Measurements from ENCODE around the gene IRAK3. TPM values are rescaled to one million over a fixed set of nuclear protein-coding genes. Genes with fewer than 3 reads are reported as not detected.

Gene IRAK3
- total and polyA plus RNA-seq, 2 experiments from 2014 or later: 0.53 to 1.8 TPM

DNA sequence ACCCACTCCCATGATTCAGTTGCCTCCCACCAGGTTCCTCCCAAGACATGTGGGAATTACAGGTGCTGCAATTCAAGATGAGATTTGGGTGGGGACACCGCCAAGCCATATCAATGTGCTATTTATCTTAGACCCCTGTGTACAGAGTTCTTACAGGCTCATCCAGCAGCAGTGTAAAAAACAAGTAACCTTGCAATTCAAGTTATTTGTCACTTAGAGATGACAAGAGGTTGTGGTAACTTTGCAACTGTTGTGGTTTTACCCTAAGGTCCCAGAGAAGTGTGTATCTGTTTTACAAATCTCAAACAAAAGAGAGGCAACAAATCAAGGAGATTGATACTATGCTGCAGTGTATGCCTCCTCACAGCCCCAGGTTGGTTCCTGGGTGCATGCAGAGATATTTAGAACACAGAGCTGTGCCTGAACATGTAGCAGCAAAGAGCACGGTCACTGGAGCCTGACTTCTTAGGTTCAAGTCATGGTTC is 101.7 kb downstream of the IRAK3 start:
- no peak overlapping the region for H2AFZ ChIP-seq

DNA sequence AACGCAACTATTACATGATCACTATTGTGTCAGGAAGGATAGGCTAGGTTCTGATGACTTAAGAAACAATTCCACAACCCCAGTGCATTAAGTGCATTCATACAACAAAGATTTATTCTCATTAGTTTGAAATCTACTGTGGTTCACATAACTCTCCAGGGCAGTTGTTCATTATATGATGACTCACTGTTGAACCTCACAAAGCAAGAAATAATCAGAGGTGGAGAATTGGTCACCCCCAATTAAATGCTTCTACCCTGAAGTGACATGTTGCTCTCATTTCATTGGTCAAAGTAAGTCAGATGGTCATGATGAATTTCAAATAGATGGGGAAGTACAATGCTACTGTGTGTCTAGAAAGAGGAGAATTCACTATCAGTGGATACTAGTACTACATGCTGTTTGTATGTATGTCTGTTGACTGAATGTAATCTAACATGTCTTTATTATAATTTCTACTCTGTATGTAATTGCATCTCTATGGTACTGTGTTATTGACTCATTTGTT is 107.2 kb downstream of the IRAK3 start:
- H3K9me2 ChIP-seq (ENCODE audit: insufficient read depth): no peaks in the 10 kb centered on the region
- no peaks in the 10 kb centered on the region for H3K9me3 Mint-ChIP-seq
- H3F3A ChIP-seq (replicated peaks; ENCODE audit: low read depth): no peaks in the 10 kb centered on the region
- 0 out of 2 replicates have a peak overlapping the region, but pooled peaks have one; percentile 23 for H2AFZ ChIP-seq
- no peaks in the 10 kb centered on the region for H4K20me1 ChIP-seq (replicated peaks; ENCODE audit: insufficient read depth)
- no peak for ATAC-seq
- H3K4me3 Mint-ChIP-seq: no peak overlapping the region
- no peak overlapping the region for H3K27ac Mint-ChIP-seq
- no peaks in the 10 kb centered on the region for H3K36me3 ChIP-seq (ENCODE audit: insufficient read depth)
- no peaks in the 10 kb centered on the region for H3K36me3 Mint-ChIP-seq (ENCODE audit: low read depth)
- no peaks in the 10 kb centered on the region for H3K27me3 Mint-ChIP-seq (ENCODE audit: insufficient read depth, low read depth, poor library complexity)
- no peak overlapping the region for H3K4me3 ChIP-seq
- H3K27ac ChIP-seq (ENCODE audit: low read depth): no peak overlapping the region
- TF ChIP-seq NANOG (IDR thresholded peaks at IDR 0.05; ENCODE audit: borderline replicate concordance) (no peak), CREB1 (CRISPR knock-in tag; IDR thresholded peaks at IDR 0.05; ENCODE audit: low read depth) (no peak), EZH2phosphoT487 (IDR thresholded peaks at IDR 0.05; ENCODE audit: unreplicated experiment) (no peak), POLR2AphosphoS5 (IDR thresholded peaks at IDR 0.05; ENCODE audit: low read depth) (no peak), ZNF331 (CRISPR knock-in tag; IDR thresholded peaks at IDR 0.05; ENCODE audit: low read depth) (no peak)
- TF ChIP-seq, protein P1, sequence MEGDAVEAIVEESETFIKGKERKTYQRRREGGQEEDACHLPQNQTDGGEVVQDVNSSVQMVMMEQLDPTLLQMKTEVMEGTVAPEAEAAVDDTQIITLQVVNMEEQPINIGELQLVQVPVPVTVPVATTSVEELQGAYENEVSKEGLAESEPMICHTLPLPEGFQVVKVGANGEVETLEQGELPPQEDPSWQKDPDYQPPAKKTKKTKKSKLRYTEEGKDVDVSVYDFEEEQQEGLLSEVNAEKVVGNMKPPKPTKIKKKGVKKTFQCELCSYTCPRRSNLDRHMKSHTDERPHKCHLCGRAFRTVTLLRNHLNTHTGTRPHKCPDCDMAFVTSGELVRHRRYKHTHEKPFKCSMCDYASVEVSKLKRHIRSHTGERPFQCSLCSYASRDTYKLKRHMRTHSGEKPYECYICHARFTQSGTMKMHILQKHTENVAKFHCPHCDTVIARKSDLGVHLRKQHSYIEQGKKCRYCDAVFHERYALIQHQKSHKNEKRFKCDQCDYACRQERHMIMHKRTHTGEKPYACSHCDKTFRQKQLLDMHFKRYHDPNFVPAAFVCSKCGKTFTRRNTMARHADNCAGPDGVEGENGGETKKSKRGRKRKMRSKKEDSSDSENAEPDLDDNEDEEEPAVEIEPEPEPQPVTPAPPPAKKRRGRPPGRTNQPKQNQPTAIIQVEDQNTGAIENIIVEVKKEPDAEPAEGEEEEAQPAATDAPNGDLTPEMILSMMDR (conservative IDR thresholded peaks at IDR 0.05; ENCODE audit: low read depth in 2 of 2): no peak
- TF ChIP-seq, protein P2, sequence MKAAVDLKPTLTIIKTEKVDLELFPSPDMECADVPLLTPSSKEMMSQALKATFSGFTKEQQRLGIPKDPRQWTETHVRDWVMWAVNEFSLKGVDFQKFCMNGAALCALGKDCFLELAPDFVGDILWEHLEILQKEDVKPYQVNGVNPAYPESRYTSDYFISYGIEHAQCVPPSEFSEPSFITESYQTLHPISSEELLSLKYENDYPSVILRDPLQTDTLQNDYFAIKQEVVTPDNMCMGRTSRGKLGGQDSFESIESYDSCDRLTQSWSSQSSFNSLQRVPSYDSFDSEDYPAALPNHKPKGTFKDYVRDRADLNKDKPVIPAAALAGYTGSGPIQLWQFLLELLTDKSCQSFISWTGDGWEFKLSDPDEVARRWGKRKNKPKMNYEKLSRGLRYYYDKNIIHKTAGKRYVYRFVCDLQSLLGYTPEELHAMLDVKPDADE (IDR thresholded peaks at IDR 0.05): no peak
- no peaks in the 10 kb centered on the region for H3K4me1 Mint-ChIP-seq
- H3K4me1 ChIP-seq (ENCODE audit: insufficient read depth): no peaks in the 10 kb centered on the region
- no peak for DNase-seq (ENCODE audit: low spot score)
- H3K79me2 ChIP-seq (replicated peaks; ENCODE audit: insufficient read depth): no peaks in the 10 kb centered on the region
- peaks cover 4% of the 10 kb centered on the region; the same call in 1 of the 2 replicates for H3K27me3 ChIP-seq (ENCODE audit: insufficient read depth)
- no peak overlapping the region for H3K4me2 ChIP-seq

More for the DNA sequence above, 101.7 kb downstream of the IRAK3 start:
- no peak overlapping the region for H3K27ac ChIP-seq (ENCODE audit: low read depth)
- ATAC-seq (no peak), DNase-seq (ENCODE audit: low spot score) (no peak)
- no peaks in the 10 kb centered on the region for H3K27me3 ChIP-seq (ENCODE audit: insufficient read depth)
- Mint-ChIP-seq H3K36me3 (ENCODE audit: low read depth) (no peaks in the 10 kb centered on the region), H3K4me3 (no peak overlapping the region), H3K9me3 (no peaks in the 10 kb centered on the region), H3K4me1 (no peaks in the 10 kb centered on the region; the same call in 2 of the 3 replicates), H3K27ac (no peak overlapping the region), H3K27me3 (ENCODE audit: insufficient read depth, low read depth, poor library complexity) (no peaks in the 10 kb centered on the region)
- H3K36me3 ChIP-seq (ENCODE audit: insufficient read depth): no peaks in the 10 kb centered on the region
- H3K79me2 ChIP-seq (replicated peaks; ENCODE audit: insufficient read depth): no peaks in the 10 kb centered on the region
- no peak overlapping the region for H3K4me2 ChIP-seq
- no peaks in the 10 kb centered on the region for H4K20me1 ChIP-seq (replicated peaks; ENCODE audit: insufficient read depth)
- H3K4me1 ChIP-seq (ENCODE audit: insufficient read depth): no peaks in the 10 kb centered on the region
- 0 out of 2 replicates have a peak, but pooled peaks cover 2% of the 10 kb centered on the region for H3K9me2 ChIP-seq (ENCODE audit: insufficient read depth)
- TF ChIP-seq EZH2phosphoT487 (IDR thresholded peaks at IDR 0.05; ENCODE audit: unreplicated experiment): no peak
- TF ChIP-seq NANOG (IDR thresholded peaks at IDR 0.05; ENCODE audit: borderline replicate concordance): no peak
- no peak overlapping the region for H3K4me3 ChIP-seq
- H3F3A ChIP-seq (replicated peaks; ENCODE audit: low read depth): no peaks in the 10 kb centered on the region
